Skeletal muscle tissue (tissue), 4 donors: ENCODE results near the gene ATAD3C. TPM values are rescaled to one million over a fixed set of nuclear protein-coding genes. Genes with fewer than 3 reads are reported as not detected.
"Not testable (repeated sequence)": the region's sequence is repeated elsewhere in the genome, so short reads cannot be mapped to it uniquely, and the experiment has no call there.

Experiments used
- H3K27ac ChIP-seq: one replicate; pipeline ENCODE4 v1.7.0; 2013; ENCODE audit warnings: mild to moderate bottlenecking, low read depth, low read length, inconsistent platforms
- H3K27me3 ChIP-seq, 3 donors: one replicate each; pipeline ENCODE4 v1.7.0; 2013; ENCODE audit warnings: low read length in 3 of 3; ENCODE audit not compliant: control insufficient read depth in 3 of 3, insufficient read depth in 3 of 3
- H3K36me3 ChIP-seq, 3 donors: one replicate each; pipeline ENCODE4 v1.7.0; 2013; ENCODE audit warnings: low read length in 3 of 3; ENCODE audit not compliant: control insufficient read depth in 3 of 3, insufficient read depth in 3 of 3
- H3K4me1 ChIP-seq, 3 donors: one replicate each; pipeline ENCODE4 v1.7.0; 2013; ENCODE audit warnings: low read length in 3 of 3, mild to moderate bottlenecking in 3 of 3; ENCODE audit not compliant: control insufficient read depth in 3 of 3, insufficient read depth in 3 of 3
- H3K4me3 ChIP-seq, 3 donors: one replicate each; pipeline ENCODE4 v1.7.0; 2013; ENCODE audit warnings: low read length in 3 of 3
- H3K9ac ChIP-seq, 3 donors: one replicate each; pipeline ENCODE4 v1.7.0; 2013; ENCODE audit warnings: low read length in 3 of 3, mild to moderate bottlenecking in 3 of 3, moderate library complexity in 2 of 3, low read depth in 1 of 3
- H3K9me3 ChIP-seq, 3 donors: one replicate each; pipeline ENCODE4 v1.7.0; 2013; ENCODE audit warnings: low read length in 3 of 3; ENCODE audit not compliant: control insufficient read depth in 3 of 3
- total RNA-seq: library from RNA; depleted of rRNA; stranded (reverse); fragments of >200 nt; gene quantifications from one replicate; pipeline ENCODE4 v1.2.3, GENCODE V29; 2014
- donor health status: Osteomylitis.

Gene ATAD3C
- total RNA-seq, 1 donor from 2014 or later: not detected

- H3K27ac ChIP-seq, H3K4me3 ChIP-seq, H3K36me3 ChIP-seq, H3K4me1 ChIP-seq, H3K9ac ChIP-seq, H3K9me3 ChIP-seq: not testable (repeated sequence)
- H3K27me3 ChIP-seq: peaks cover 0 to 15% (median 2%) of the 10 kb centered on the region in 3 donors
Measured at GRCh38 chr1:1456683-1457255, 7.3 kb downstream of the ATAD3C start.

- H3K9me3 ChIP-seq: not testable (repeated sequence)
Measured at GRCh38 chr1:1459156-1459555, 9.7 kb downstream of the ATAD3C start.

GRCh38 chr1:1459711-1460110 is 10.2 kb downstream of the ATAD3C start:
- not testable (repeated sequence) for H3K4me3 ChIP-seq, H3K9ac ChIP-seq, H3K9me3 ChIP-seq, H3K36me3 ChIP-seq, H3K27ac ChIP-seq, H3K4me1 ChIP-seq
- peaks cover 0 to 16% (median 10%) of the 10 kb centered on the region in 3 donors for H3K27me3 ChIP-seq

More at GRCh38 chr1:1459156-1459555, 9.7 kb downstream of the ATAD3C start:
- H3K36me3 ChIP-seq, H3K9ac ChIP-seq, H3K27ac ChIP-seq, H3K4me3 ChIP-seq, H3K4me1 ChIP-seq: not testable (repeated sequence)
- H3K27me3 ChIP-seq: peaks cover 0 to 16% (median 10%) of the 10 kb centered on the region in 3 donors

GRCh38 chr1:1460540-1461130 is 11.1 kb downstream of the ATAD3C start:
- Histone ChIP-seq H3K4me1 (peaks cover 0 to 3% (median 0%) of the 10 kb centered on the region in 3 donors), H3K4me3 (no peak overlapping the region), H3K36me3 (no peaks in the 10 kb centered on the region), H3K9me3 (no peaks in the 10 kb centered on the region), H3K27me3 (peaks cover 0 to 16% (median 10%) of the 10 kb centered on the region in 3 donors), H3K9ac (no peak overlapping the region), H3K27ac (no peak overlapping the region)

GRCh38 chr1:1461721-1462317 is 12.3 kb downstream of the ATAD3C start:
- Histone ChIP-seq H3K27me3 (peaks cover 0 to 15% (median 10%) of the 10 kb centered on the region in 3 donors), H3K36me3 (no peaks in the 10 kb centered on the region), H3K9me3 (no peaks in the 10 kb centered on the region), H3K9ac (no peak overlapping the region), H3K27ac (no peak overlapping the region), H3K4me3 (no peak overlapping the region), H3K4me1 (peaks cover 0 to 3% (median 0%) of the 10 kb centered on the region in 3 donors)

- Histone ChIP-seq H3K9me3 (no peaks in the 10 kb centered on the region), H3K36me3 (no peaks in the 10 kb centered on the region), H3K4me3 (no peak overlapping the region), H3K27ac (no peak overlapping the region), H3K9ac (no peak overlapping the region), H3K27me3 (peaks cover 0 to 13% (median 10%) of the 10 kb centered on the region in 3 donors), H3K4me1 (peaks cover 0 to 3% (median 0%) of the 10 kb centered on the region in 3 donors)
Measured at GRCh38 chr1:1462318-1462966, 13.0 kb downstream of the ATAD3C start.

- H3K9me3 ChIP-seq: no peaks in the 10 kb centered on the region
Measured at GRCh38 chr1:1463312-1463711, 13.8 kb downstream of the ATAD3C start.

GRCh38 chr1:1468196-1468985 is 18.9 kb downstream of the ATAD3C start:
- not testable (repeated sequence) for H3K9ac ChIP-seq, H3K27ac ChIP-seq
- H3K4me1 ChIP-seq: peaks cover 11 to 19% (median 11%) of the 10 kb centered on the region in 3 donors

More at GRCh38 chr1:1463312-1463711, 13.8 kb downstream of the ATAD3C start:
- Histone ChIP-seq H3K27ac (no peak overlapping the region), H3K9ac (no peak overlapping the region), H3K4me1 (peaks cover 0 to 3% (median 0%) of the 10 kb centered on the region in 3 donors), H3K27me3 (peaks cover 0 to 13% (median 10%) of the 10 kb centered on the region in 3 donors), H3K4me3 (no peak overlapping the region), H3K36me3 (no peaks in the 10 kb centered on the region)

GRCh38 chr1:1470626-1471388 is 21.3 kb downstream of the ATAD3C start:
- Histone ChIP-seq H3K36me3 (no peaks in the 10 kb centered on the region), H3K4me1 (peaks cover 11 to 24% (median 13%) of the 10 kb centered on the region in 3 donors), H3K27ac (peak overlapping the region; percentile 82), H3K4me3 (peak overlapping the region; percentile 70 to 95 (median 89)), H3K27me3 (no peaks in the 10 kb centered on the region), H3K9me3 (no peaks in the 10 kb centered on the region), H3K9ac (peak overlapping the region; percentile 69 to 90 (median 83))

More at GRCh38 chr1:1468196-1468985, 18.9 kb downstream of the ATAD3C start:
- H3K4me3 ChIP-seq, H3K36me3 ChIP-seq, H3K9me3 ChIP-seq, H3K27me3 ChIP-seq: not testable (repeated sequence)
